Esophagus muscularis mucosa (tissue), 4 donors: Measurements from ENCODE around the gene ATP10B.

Experiments used
- CTCF ChIP-seq, 3 experiments: fragments of 200-600 bp in 2 of 3; fragments of 450-650 bp in 1 of 3; sonication (generic) in 2 of 3; IDR thresholded peaks; one replicate each; pipeline ENCODE4 v1.5.1; 2017 to 2019; ENCODE audit warnings: antibody characterized with exemption in 3 of 3, mild to moderate bottlenecking in 2 of 3, moderate library complexity in 1 of 3
- EP300 ChIP-seq: sonication (generic); formaldehyde crosslinking; IDR thresholded peaks from one replicate; pipeline ENCODE4 v1.6.1; 2017; ENCODE audit warnings: antibody characterized with exemption
- POLR2A ChIP-seq: fragments of 450-650 bp; IDR thresholded peaks from one replicate; pipeline ENCODE4 v1.6.1; 2017; ENCODE audit warnings: antibody characterized with exemption, moderate library complexity, mild to moderate bottlenecking, low read depth

- no peak for TF ChIP-seq CTCF (IDR thresholded peaks at IDR 0.05)
- no peak for TF ChIP-seq POLR2A
- TF ChIP-seq EP300, result no peak
Measured at GRCh38 chr5:160750938-160751657, 100.9 kb downstream of the ATP10B start.
